Mesendoderm (in vitro differentiated cells): Measurements from ENCODE around the gene TPCN1.

Experiments used
- DNase-seq: peaks from one replicate; pipeline ENCODE4 v3.0.0; 2013
- H2AK5ac ChIP-seq: 2 replicates; pipeline ENCODE4 v1.6.1; 2013; ENCODE audit warnings: low read length, inconsistent platforms
- H2BK120ac ChIP-seq: 2 replicates; pipeline ENCODE4 v1.6.1; 2013; ENCODE audit warnings: low read depth, mild to moderate bottlenecking, low read length, moderate library complexity, mixed read lengths
- H2BK15ac ChIP-seq: replicated peaks from 2 replicates; pipeline ENCODE4 v1.6.1; 2013; ENCODE audit warnings: low read depth, mild to moderate bottlenecking, moderate library complexity
- H2BK5ac ChIP-seq: 2 replicates; pipeline ENCODE4 v1.6.1; 2013; ENCODE audit warnings: low read length, inconsistent platforms
- H3K18ac ChIP-seq: 2 replicates; pipeline ENCODE4 v1.6.1; 2013; ENCODE audit warnings: mild to moderate bottlenecking, low read length, mixed read lengths
- H3K23ac ChIP-seq: one replicate; pipeline ENCODE4 v1.6.1; 2013; ENCODE audit warnings: low read length
- H3K27ac ChIP-seq: 2 replicates; pipeline ENCODE4 v1.5.1; 2013; ENCODE audit warnings: low read depth, mild to moderate bottlenecking, inconsistent platforms, low read length, moderate library complexity
- H3K27me3 ChIP-seq: 2 replicates; pipeline ENCODE4 v1.6.1; 2013; ENCODE audit warnings: low read length, control low read depth, mild to moderate bottlenecking, inconsistent platforms; ENCODE audit not compliant: insufficient read depth, poor library complexity
- H3K36me3 ChIP-seq: 2 replicates; pipeline ENCODE4 v1.6.1; 2013; ENCODE audit warnings: low read length, inconsistent platforms; ENCODE audit not compliant: control insufficient read depth, insufficient read depth
- H3K4ac ChIP-seq: one replicate; pipeline ENCODE4 v1.6.1; 2013; ENCODE audit warnings: low read depth, mild to moderate bottlenecking, low read length, moderate library complexity
- H3K4me1 ChIP-seq: 2 replicates; pipeline ENCODE4 v1.6.1; 2013; ENCODE audit warnings: low read depth, low read length, inconsistent platforms; ENCODE audit not compliant: control insufficient read depth
- H3K4me2 ChIP-seq: 2 replicates; pipeline ENCODE4 v1.6.1; 2013; ENCODE audit warnings: low read length
- H3K4me3 ChIP-seq: 2 replicates; pipeline ENCODE4 v1.5.1; 2013; ENCODE audit warnings: mild to moderate bottlenecking, low read length
- H3K56ac ChIP-seq: one replicate; pipeline ENCODE4 v1.6.1; 2013; ENCODE audit warnings: low read length
- H3K79me1 ChIP-seq: 2 replicates; pipeline ENCODE4 v1.6.1; 2013; ENCODE audit warnings: low read length, inconsistent platforms
- H3K79me2 ChIP-seq: 2 replicates; pipeline ENCODE4 v1.6.1; 2013; ENCODE audit warnings: mild to moderate bottlenecking, low read length; ENCODE audit not compliant: control insufficient read depth, insufficient read depth
- H3K9ac ChIP-seq: 2 replicates; pipeline ENCODE4 v1.6.1; 2013; ENCODE audit warnings: low read length, inconsistent platforms
- H4K5ac ChIP-seq: one replicate; pipeline ENCODE4 v1.6.1; 2013; ENCODE audit warnings: low read length
- H4K8ac ChIP-seq: one replicate; pipeline ENCODE4 v1.6.1; 2013; ENCODE audit warnings: low read depth, mild to moderate bottlenecking, control low read depth, low read length, moderate library complexity
- WGBS: extraction: QIAGEN DNeasy Blood & Tissue Kit; methylation state at CpG from one replicate; pipeline ENCODE4 v1.1.7; 2013; ENCODE audit warnings: low lambda C conversion rate, missing lambda C conversion rate; ENCODE audit not compliant: insufficient coverage; ENCODE audit errors: extremely low coverage; 5-methylcytosine and 5-hydroxymethylcytosine counted together

TPCN1 gene

GRCh38 chr12:113234483-113234882, 13.2 kb downstream of the TPCN1 start:
- H3K4me1 ChIP-seq, result peaks cover 14% of the 10 kb centered on the region
- H3K4ac ChIP-seq, result no peak overlapping the region
- H3K79me2 ChIP-seq, result no peaks in the 10 kb centered on the region
- H3K27me3 ChIP-seq, result no peaks in the 10 kb centered on the region
- H2BK5ac ChIP-seq, result no peak overlapping the region
- H3K23ac ChIP-seq, result no peak overlapping the region
- H2BK15ac ChIP-seq, result no peak overlapping the region
- no peak overlapping the region for H4K5ac ChIP-seq
- H3K4me3 ChIP-seq, result no peak overlapping the region
- H3K4me2 ChIP-seq, result no peak overlapping the region
- no peak overlapping the region for H3K9ac ChIP-seq
- no peak overlapping the region for H3K18ac ChIP-seq
- no peak overlapping the region for H3K56ac ChIP-seq
- no peaks in the 10 kb centered on the region for H3K36me3 ChIP-seq
- no peak overlapping the region for H3K27ac ChIP-seq
- WGBS, result no CpG with 5 or more reads among the region's 4 CpGs
- H2BK120ac ChIP-seq, result no peak overlapping the region
- H2AK5ac ChIP-seq, result no peak overlapping the region
- no peaks in the 10 kb centered on the region for H3K79me1 ChIP-seq
- no peak for DNase-seq
- no peak overlapping the region for H4K8ac ChIP-seq

DNA sequence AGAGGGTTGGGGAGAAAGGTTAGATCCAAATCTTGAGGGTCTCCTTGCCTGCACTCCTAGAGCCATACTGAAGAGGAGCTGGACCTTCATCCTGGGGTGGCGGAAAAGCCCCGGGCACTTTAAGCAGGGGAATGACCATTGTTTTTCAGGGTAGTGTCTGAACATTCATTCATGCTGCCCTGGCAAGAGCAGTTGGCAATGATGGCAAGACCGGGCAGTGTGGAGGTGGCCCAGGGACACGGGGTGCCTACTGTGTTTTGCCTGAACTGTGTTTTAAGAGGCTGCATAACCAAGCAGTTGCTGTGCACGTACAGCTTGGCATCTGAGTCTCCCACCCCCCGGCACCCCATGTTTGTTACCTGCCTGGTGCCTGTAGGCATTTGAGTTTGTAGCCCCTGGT, 14.7 kb downstream of the TPCN1 start:
- Histone ChIP-seq H3K23ac (no peak overlapping the region), H2AK5ac (no peak overlapping the region), H3K79me1 (no peaks in the 10 kb centered on the region), H3K4ac (no peak overlapping the region), H2BK5ac (no peak overlapping the region), H3K9ac (no peak overlapping the region), H2BK15ac (no peak overlapping the region), H3K36me3 (no peaks in the 10 kb centered on the region), H3K4me1 (peaks cover 12% of the 10 kb centered on the region), H3K4me3 (no peak overlapping the region), H3K27me3 (no peaks in the 10 kb centered on the region), H2BK120ac (no peak overlapping the region), H3K56ac (no peak overlapping the region), H3K18ac (no peak overlapping the region), H3K79me2 (no peaks in the 10 kb centered on the region), H4K5ac (no peak overlapping the region), H3K27ac (no peak overlapping the region), H4K8ac (no peak overlapping the region), H3K4me2 (no peak overlapping the region)
- DNase-seq, result no peak
- no CpG with 5 or more reads among the region's 6 CpGs for WGBS

- H4K8ac ChIP-seq, result no peak overlapping the region
- no peak overlapping the region for H2AK5ac ChIP-seq
- no peak overlapping the region for H3K4me2 ChIP-seq
- no peak overlapping the region for H2BK5ac ChIP-seq
- no peak overlapping the region for H3K56ac ChIP-seq
- no peaks in the 10 kb centered on the region for H3K79me1 ChIP-seq
- no peak overlapping the region for H3K27ac ChIP-seq
- no peak overlapping the region for H2BK15ac ChIP-seq
- peaks cover 11% of the 10 kb centered on the region for H3K4me1 ChIP-seq
- DNase-seq, result no peak
- no peak overlapping the region for H4K5ac ChIP-seq
- H3K4ac ChIP-seq, result no peak overlapping the region
- H3K79me2 ChIP-seq, result no peaks in the 10 kb centered on the region
- no peak overlapping the region for H2BK120ac ChIP-seq
- no peaks in the 10 kb centered on the region for H3K36me3 ChIP-seq
- WGBS, result no CpG with 5 or more reads among the region's 5 CpGs
- H3K18ac ChIP-seq, result no peak overlapping the region
- H3K27me3 ChIP-seq, result no peaks in the 10 kb centered on the region
- no peak overlapping the region for H3K9ac ChIP-seq
- no peak overlapping the region for H3K4me3 ChIP-seq
- no peak overlapping the region for H3K23ac ChIP-seq
Measured at GRCh38 chr12:113236539-113237399, 15.5 kb downstream of the TPCN1 start.

DNA sequence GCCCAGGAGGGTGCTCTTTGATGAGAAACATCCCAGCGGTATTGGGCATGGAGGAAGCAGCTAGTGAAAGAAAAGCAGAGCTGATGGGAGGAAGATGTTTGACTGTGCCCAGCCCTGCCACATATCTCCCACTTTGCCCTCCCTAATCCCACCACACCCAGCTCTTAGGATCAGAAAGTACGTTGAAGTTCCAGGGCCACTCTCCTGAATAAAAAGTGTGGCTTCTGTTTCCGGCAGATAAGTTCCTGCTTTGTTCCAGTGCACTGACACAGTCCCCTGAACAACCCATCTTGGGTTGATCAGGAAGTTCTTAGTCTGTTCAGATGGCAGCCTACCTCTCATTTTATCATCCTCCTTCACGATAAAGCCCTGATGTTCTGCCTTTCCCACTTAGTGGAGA, 16.5 kb downstream of the TPCN1 start:
- Histone ChIP-seq H3K23ac (no peak overlapping the region), H4K5ac (no peak overlapping the region), H3K4me2 (no peak overlapping the region), H3K4me3 (no peak overlapping the region), H3K79me1 (no peaks in the 10 kb centered on the region), H3K9ac (no peak overlapping the region), H3K27me3 (no peaks in the 10 kb centered on the region), H2BK120ac (no peak overlapping the region), H2BK5ac (no peak overlapping the region), H3K79me2 (no peaks in the 10 kb centered on the region), H3K4ac (no peak overlapping the region), H3K56ac (no peak overlapping the region), H3K4me1 (peaks cover 7% of the 10 kb centered on the region), H3K18ac (no peak overlapping the region), H2AK5ac (no peak overlapping the region), H3K36me3 (no peaks in the 10 kb centered on the region), H3K27ac (no peak overlapping the region), H4K8ac (no peak overlapping the region), H2BK15ac (no peak overlapping the region)
- no peak for DNase-seq
- WGBS, result no CpG with 5 or more reads among the region's 4 CpGs

DNA sequence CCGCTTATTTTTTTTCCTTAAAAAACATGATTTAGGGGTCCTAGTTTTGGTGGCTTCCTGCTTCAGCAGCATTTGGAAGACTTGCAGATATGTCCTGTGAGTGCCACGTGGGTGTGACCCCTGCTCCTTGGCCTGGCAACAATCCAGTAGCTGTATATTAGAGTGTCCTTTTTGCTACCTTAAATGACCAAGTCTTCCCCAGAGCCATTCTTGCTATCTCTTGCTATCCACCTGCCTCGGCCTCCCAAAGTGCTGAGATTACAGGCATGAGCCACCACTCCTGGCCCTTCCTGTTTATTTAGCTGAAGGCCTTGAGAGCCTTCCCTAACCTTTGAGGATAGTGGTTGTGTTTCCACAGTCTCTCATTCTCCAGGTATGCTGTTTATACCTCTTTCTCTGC, 17.0 kb downstream of the TPCN1 start:
- Histone ChIP-seq H2BK120ac (no peak overlapping the region), H3K79me2 (no peaks in the 10 kb centered on the region), H2AK5ac (no peak overlapping the region), H3K27me3 (no peaks in the 10 kb centered on the region), H3K79me1 (no peaks in the 10 kb centered on the region), H2BK15ac (no peak overlapping the region), H3K4me3 (no peak overlapping the region), H3K56ac (no peak overlapping the region), H3K36me3 (no peaks in the 10 kb centered on the region), H3K9ac (no peak overlapping the region), H3K4me1 (peaks cover 3% of the 10 kb centered on the region), H3K27ac (no peak overlapping the region), H4K5ac (no peak overlapping the region), H3K23ac (no peak overlapping the region), H4K8ac (no peak overlapping the region), H2BK5ac (no peak overlapping the region), H3K18ac (no peak overlapping the region), H3K4me2 (no peak overlapping the region), H3K4ac (no peak overlapping the region)
- no peak for DNase-seq
- no CpG with 5 or more reads among the region's 3 CpGs for WGBS

DNA sequence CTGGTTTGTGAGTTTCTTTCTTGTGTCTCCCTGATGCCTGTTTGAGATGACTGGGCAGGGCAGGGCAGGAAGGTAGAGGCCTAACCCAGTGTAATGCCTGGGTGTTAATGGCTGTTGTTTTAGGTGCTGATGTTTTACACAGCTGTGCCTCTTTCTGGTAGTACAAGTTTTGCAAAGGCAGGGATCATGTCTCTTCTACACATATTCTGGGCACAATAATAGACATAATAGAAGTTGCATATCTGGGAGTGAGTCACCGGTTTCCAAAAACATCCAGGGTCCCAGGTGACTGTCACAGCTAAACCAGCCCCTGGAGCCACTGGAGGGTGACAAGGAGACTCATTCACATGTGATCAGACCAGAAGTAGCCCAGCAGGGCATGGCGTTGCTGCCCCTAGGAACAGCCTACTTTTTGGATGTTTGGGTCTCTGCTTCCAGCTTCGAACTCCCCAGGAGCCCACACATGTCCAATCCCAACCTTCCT, 18.1 kb downstream of the TPCN1 start:
- Histone ChIP-seq H3K4ac (no peak overlapping the region), H3K4me2 (no peak overlapping the region), H3K79me1 (no peaks in the 10 kb centered on the region), H3K4me1 (no peaks in the 10 kb centered on the region), H3K4me3 (no peak overlapping the region), H2BK15ac (no peak overlapping the region), H3K27ac (no peak overlapping the region), H2BK120ac (no peak overlapping the region), H4K5ac (no peak overlapping the region), H2AK5ac (no peak overlapping the region), H2BK5ac (no peak overlapping the region), H3K56ac (no peak overlapping the region), H4K8ac (no peak overlapping the region), H3K18ac (no peak overlapping the region), H3K79me2 (no peaks in the 10 kb centered on the region), H3K27me3 (no peaks in the 10 kb centered on the region), H3K9ac (no peak overlapping the region), H3K36me3 (no peaks in the 10 kb centered on the region), H3K23ac (no peak overlapping the region)
- no peak for DNase-seq
- no CpG with 5 or more reads among the region's 3 CpGs for WGBS
